GM12878 (cell line): Measurements from ENCODE around the gene PRDM16.

Experiments
- HCFC1 ChIP-seq: fragments of 150-350 bp; IDR thresholded peaks from 2 replicates; pipeline ENCODE4 v1.6.1; 2014; ENCODE audit warnings: low read length
- HDGF ChIP-seq: fragments of 450-650 bp; IDR thresholded peaks from 2 replicates; pipeline ENCODE4 v1.6.1; 2016; ENCODE audit warnings: antibody characterized with exemption
- POLR2A ChIP-seq: IDR thresholded peaks from 2 replicates; pipeline ENCODE4 v1.6.1; 2011; ENCODE audit warnings: low read depth, mild to moderate bottlenecking, low read length
- SIN3A ChIP-seq: IDR thresholded peaks from 2 replicates; pipeline ENCODE4 v1.6.1; 2012; ENCODE audit warnings: low read depth, low read length, improper control_type of control experiment
- SREBF1 ChIP-seq: IDR thresholded peaks from 2 replicates; pipeline ENCODE4 v1.6.1; 2012; ENCODE audit warnings: mild to moderate bottlenecking, low read length
- TAF1 ChIP-seq: IDR thresholded peaks from 2 replicates; pipeline ENCODE4 v1.6.1; 2011; ENCODE audit warnings: mild to moderate bottlenecking, low read depth, low read length, borderline replicate concordance
- TF ChIP-seq, protein P1 (sequence below), 3 experiments: IDR thresholded peaks in 2 of 3; conservative IDR thresholded peaks in 1 of 3; 2 replicates each; pipeline ENCODE4 v1.5.1; 2011; ENCODE audit warnings: low read depth in 3 of 3, low read length in 3 of 3, mild to moderate bottlenecking in 3 of 3, control low read depth in 2 of 3, moderate library complexity in 2 of 3, inconsistent platforms in 1 of 3, mixed read lengths in 1 of 3; ENCODE audit not compliant: control insufficient read depth in 2 of 3, insufficient read depth in 1 of 3; ENCODE audit errors: extremely low read depth in 1 of 3
- TF ChIP-seq, protein P2 (sequence below): IDR thresholded peaks from 2 replicates; pipeline ENCODE4 v1.6.1; 2011; ENCODE audit warnings: low read depth, low read length, improper control_type of control experiment, borderline replicate concordance

DNA sequence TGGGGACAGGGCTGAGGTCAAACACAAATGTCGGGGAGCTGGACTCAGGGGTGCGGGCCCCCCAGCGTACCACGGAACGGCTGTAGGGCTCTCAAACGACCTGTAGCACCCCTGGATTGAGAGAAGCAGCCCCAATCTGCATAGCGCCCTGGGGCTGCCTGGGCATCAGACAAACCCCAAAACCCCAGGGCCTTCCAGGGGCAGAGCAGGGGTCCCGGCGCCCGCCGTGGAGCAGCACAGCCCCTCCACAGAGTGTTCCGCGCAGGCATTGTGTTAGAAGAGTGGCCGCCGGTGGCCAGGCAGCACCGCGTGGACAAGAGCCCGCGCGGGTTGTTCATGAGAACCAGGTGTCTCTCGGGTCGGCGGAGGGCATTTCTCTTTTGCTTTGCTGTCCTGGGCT, 321.3 kb downstream of the PRDM16 start:
- TF ChIP-seq, protein P1, sequence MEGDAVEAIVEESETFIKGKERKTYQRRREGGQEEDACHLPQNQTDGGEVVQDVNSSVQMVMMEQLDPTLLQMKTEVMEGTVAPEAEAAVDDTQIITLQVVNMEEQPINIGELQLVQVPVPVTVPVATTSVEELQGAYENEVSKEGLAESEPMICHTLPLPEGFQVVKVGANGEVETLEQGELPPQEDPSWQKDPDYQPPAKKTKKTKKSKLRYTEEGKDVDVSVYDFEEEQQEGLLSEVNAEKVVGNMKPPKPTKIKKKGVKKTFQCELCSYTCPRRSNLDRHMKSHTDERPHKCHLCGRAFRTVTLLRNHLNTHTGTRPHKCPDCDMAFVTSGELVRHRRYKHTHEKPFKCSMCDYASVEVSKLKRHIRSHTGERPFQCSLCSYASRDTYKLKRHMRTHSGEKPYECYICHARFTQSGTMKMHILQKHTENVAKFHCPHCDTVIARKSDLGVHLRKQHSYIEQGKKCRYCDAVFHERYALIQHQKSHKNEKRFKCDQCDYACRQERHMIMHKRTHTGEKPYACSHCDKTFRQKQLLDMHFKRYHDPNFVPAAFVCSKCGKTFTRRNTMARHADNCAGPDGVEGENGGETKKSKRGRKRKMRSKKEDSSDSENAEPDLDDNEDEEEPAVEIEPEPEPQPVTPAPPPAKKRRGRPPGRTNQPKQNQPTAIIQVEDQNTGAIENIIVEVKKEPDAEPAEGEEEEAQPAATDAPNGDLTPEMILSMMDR (IDR thresholded peaks at IDR 0.05 in 2 of 3, conservative IDR thresholded peaks at IDR 0.05 in 1 of 3; ENCODE audit: control insufficient read depth in 2 of 3, extremely low read depth in 1 of 3, insufficient read depth in 1 of 3, low read depth in 3 of 3, low read length in 3 of 3), result no peak
- TF ChIP-seq SIN3A (no peak), HDGF (no peak), HCFC1 (no peak), POLR2A (no peak), SREBF1 (no peak), TAF1 (no peak)
- TF ChIP-seq, protein P2, sequence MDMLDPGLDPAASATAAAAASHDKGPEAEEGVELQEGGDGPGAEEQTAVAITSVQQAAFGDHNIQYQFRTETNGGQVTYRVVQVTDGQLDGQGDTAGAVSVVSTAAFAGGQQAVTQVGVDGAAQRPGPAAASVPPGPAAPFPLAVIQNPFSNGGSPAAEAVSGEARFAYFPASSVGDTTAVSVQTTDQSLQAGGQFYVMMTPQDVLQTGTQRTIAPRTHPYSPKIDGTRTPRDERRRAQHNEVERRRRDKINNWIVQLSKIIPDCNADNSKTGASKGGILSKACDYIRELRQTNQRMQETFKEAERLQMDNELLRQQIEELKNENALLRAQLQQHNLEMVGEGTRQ, result no peak
